ENCODE results near the gene TOP3A.

- TF ChIP-seq, protein P1, sequence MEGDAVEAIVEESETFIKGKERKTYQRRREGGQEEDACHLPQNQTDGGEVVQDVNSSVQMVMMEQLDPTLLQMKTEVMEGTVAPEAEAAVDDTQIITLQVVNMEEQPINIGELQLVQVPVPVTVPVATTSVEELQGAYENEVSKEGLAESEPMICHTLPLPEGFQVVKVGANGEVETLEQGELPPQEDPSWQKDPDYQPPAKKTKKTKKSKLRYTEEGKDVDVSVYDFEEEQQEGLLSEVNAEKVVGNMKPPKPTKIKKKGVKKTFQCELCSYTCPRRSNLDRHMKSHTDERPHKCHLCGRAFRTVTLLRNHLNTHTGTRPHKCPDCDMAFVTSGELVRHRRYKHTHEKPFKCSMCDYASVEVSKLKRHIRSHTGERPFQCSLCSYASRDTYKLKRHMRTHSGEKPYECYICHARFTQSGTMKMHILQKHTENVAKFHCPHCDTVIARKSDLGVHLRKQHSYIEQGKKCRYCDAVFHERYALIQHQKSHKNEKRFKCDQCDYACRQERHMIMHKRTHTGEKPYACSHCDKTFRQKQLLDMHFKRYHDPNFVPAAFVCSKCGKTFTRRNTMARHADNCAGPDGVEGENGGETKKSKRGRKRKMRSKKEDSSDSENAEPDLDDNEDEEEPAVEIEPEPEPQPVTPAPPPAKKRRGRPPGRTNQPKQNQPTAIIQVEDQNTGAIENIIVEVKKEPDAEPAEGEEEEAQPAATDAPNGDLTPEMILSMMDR (IDR thresholded peaks at IDR 0.05): no peak
- no peak for TF ChIP-seq EZH2 (IDR thresholded peaks at IDR 0.05; ENCODE audit: borderline replicate concordance, insufficient read depth, low read depth, low read length, poor library complexity, severe bottlenecking)
Observed at GRCh38 chr17:18280766-18281371, 33.9 kb downstream of the TOP3A start.
